Natural killer cell (primary cell): Measurements from ENCODE around the gene FRMPD1. TPM values are rescaled to one million over a fixed set of nuclear protein-coding genes. Genes with fewer than 3 reads are reported as not detected.

ENCODE experiments used
- ATAC-seq, 3 donors: fragments of 150-1000 bp in 2 of 3; fragments of 200-7000 bp in 1 of 3; cut with Tn5 transposase; 1 replicate in 1 of 3; 2 replicates in 2 of 3; pipeline ENCODE4 v1.10.0; 2021; ENCODE audit warnings: mild to moderate bottlenecking in 2 of 3, moderate library complexity in 2 of 3
- DNase-seq, 2 donors: peaks; one replicate each; pipeline versions ENCODE4 v3.0.0 to v3.0.0-alpha.2; 2013 to 2021; ENCODE audit warnings: mixed read lengths in 1 of 2
- H3K27ac ChIP-seq: one replicate; pipeline ENCODE4 v1.5.1; 2013; ENCODE audit warnings: mild to moderate bottlenecking, low read length
- H3K27me3 ChIP-seq: one replicate; pipeline ENCODE4 v1.6.1; 2013; ENCODE audit warnings: low read length; ENCODE audit not compliant: control insufficient read depth, insufficient read depth
- H3K36me3 ChIP-seq: one replicate; pipeline ENCODE4 v1.6.1; 2013; ENCODE audit warnings: low read length; ENCODE audit not compliant: control insufficient read depth, insufficient read depth
- H3K4me1 ChIP-seq: one replicate; pipeline ENCODE4 v1.6.1; 2013; ENCODE audit warnings: low read length; ENCODE audit not compliant: control insufficient read depth, insufficient read depth
- H3K4me3 ChIP-seq: one replicate; pipeline ENCODE4 v1.5.1; 2013; ENCODE audit warnings: low read length
- H3K9me3 ChIP-seq: one replicate; pipeline ENCODE4 v1.6.1; 2013; ENCODE audit warnings: low read length; ENCODE audit not compliant: control insufficient read depth, insufficient read depth
- H3K27ac Mint-ChIP-seq, 2 donors: one replicate each; pipeline ENCODE4 v1.8.0; 2022; ENCODE audit warnings: mild to moderate bottlenecking in 2 of 2, mixed read lengths in 2 of 2, moderate library complexity in 1 of 2
- H3K27me3 Mint-ChIP-seq, 2 donors: one replicate each; pipeline ENCODE4 v1.8.0; 2022; ENCODE audit warnings: low read depth in 2 of 2, mixed read lengths in 2 of 2
- H3K36me3 Mint-ChIP-seq: one replicate; pipeline ENCODE4 v1.8.0; 2022; ENCODE audit warnings: mixed read lengths
- H3K4me1 Mint-ChIP-seq, 2 donors: one replicate each; pipeline ENCODE4 v1.8.0; 2022; ENCODE audit warnings: mixed read lengths in 2 of 2
- H3K4me3 Mint-ChIP-seq: one replicate; pipeline ENCODE4 v1.8.0; 2022; ENCODE audit warnings: mild to moderate bottlenecking, moderate library complexity, mixed read lengths
- H3K9me3 Mint-ChIP-seq, 2 donors: one replicate each; pipeline ENCODE4 v1.8.0; 2022; ENCODE audit warnings: mixed read lengths in 2 of 2
- CTCF ChIP-seq: fragments of 200-600 bp; IDR thresholded peaks from one replicate; pipeline ENCODE4 v1.8.0; 2022; ENCODE audit warnings: antibody characterized with exemption
- WGBS: methylation state at CpG from one replicate; pipeline ENCODE4 v1.1.7; 2013; ENCODE audit warnings: missing lambda C conversion rate; ENCODE audit not compliant: insufficient coverage; 5-methylcytosine and 5-hydroxymethylcytosine counted together
- intact Hi-C: fragments of 100-400 bp; cut with micrococcal nuclease; formaldehyde crosslinking; loops from one replicate; pipeline ENCODE4 v1.14.2; 2022
- total RNA-seq, 4 donors: library from RNA; stranded (reverse); fragments of 120-200 nt in 1 of 4; gene quantifications; one replicate each; pipeline versions ENCODE4 v1.2.3 to v1.2.4, GENCODE V29; 2013 to 2022

The FRMPD1 gene
- total RNA-seq, 3 donors from 2014 or later (not counting 1 experiment from before 2014, with no cell fraction given), result not detected

DNA sequence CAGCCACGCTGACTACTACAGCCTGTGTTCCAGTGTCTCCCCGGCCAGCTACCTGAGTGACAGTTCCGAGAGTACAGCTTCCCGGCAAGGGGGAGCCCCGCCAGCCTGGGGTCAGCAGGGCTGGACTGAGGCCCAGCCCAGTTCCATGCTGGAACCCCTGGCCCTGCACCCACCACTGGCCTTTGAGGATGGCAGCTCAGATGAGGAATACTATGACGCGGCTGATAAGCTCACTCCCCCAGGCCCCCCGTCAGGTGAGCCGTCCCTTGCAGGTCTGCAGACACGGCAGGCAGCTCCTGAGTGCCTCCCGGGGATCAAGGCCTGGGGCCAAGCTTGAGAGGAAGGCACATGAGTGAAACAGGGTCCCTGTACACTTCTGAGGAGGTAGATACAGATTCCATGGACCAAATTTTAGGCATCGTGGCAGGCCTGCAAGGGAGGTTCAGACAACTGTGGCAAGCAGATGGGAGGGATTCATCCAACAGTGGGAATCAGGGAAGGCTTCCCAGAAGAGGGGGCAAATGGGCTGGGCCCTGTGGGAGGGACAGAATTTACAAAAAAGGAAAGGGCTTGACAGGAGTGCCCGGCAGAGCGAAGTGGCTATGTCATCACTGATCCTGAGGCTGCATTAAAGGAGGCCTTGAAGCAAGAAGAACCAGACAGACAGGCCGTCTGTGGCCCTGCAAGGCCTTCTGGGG lies 90.0 kb downstream of the FRMPD1 start:
- Mint-ChIP-seq H3K4me3 (no peak overlapping the region), H3K27ac (no peak overlapping the region), H3K36me3 (no peaks in the 10 kb centered on the region), H3K9me3 (no peaks in the 10 kb centered on the region), H3K4me1 (no peaks in the 10 kb centered on the region), H3K27me3 (peaks cover under 1 to 11% of the 10 kb centered on the region in 2 donors)
- Histone ChIP-seq H3K4me3 (no peak overlapping the region), H3K36me3 (no peaks in the 10 kb centered on the region), H3K4me1 (no peaks in the 10 kb centered on the region), H3K9me3 (no peaks in the 10 kb centered on the region), H3K27ac (no peak overlapping the region), H3K27me3 (no peaks in the 10 kb centered on the region)
- no peak for TF ChIP-seq CTCF
- intact Hi-C loops, result no loop called here
- DNase-seq, result no peak
- WGBS, result 90% methylated on average over 15 of the region's 15 CpGs
- no peak for ATAC-seq

- no peak overlapping the region for H3K4me3 ChIP-seq
- no peaks in the 10 kb centered on the region for H3K27me3 ChIP-seq
- TF ChIP-seq CTCF, result no peak
- intact Hi-C loops, result loop anchor here (5.0 kb wide), 2 partner anchors 516 to 616 kb away; no protein-coding TSS in a partner anchor
- 81% methylated on average over 8 of the region's 8 CpGs for WGBS
- Mint-ChIP-seq H3K27me3 (no peaks in the 10 kb centered on the region), H3K27ac (no peak overlapping the region), H3K36me3 (no peaks in the 10 kb centered on the region), H3K4me1 (no peaks in the 10 kb centered on the region), H3K4me3 (no peak overlapping the region), H3K9me3 (no peaks in the 10 kb centered on the region)
- no peak for ATAC-seq
- H3K36me3 ChIP-seq, result no peaks in the 10 kb centered on the region
- DNase-seq, result no peak
- H3K4me1 ChIP-seq, result no peaks in the 10 kb centered on the region
- no peak overlapping the region for H3K27ac ChIP-seq
- no peaks in the 10 kb centered on the region for H3K9me3 ChIP-seq
Measured at GRCh38 chr9:37745970-37746369, 95.2 kb downstream of the FRMPD1 start.

GRCh38 chr9:37746448-37747270 lies 95.9 kb downstream of the FRMPD1 start:
- H3K4me1 Mint-ChIP-seq, result no peaks in the 10 kb centered on the region

More at GRCh38 chr9:37746448-37747270, 95.9 kb downstream of the FRMPD1 start:
- Histone ChIP-seq H3K4me1 (no peaks in the 10 kb centered on the region), H3K4me3 (no peak overlapping the region), H3K27me3 (no peaks in the 10 kb centered on the region), H3K36me3 (no peaks in the 10 kb centered on the region), H3K9me3 (no peaks in the 10 kb centered on the region), H3K27ac (no peak overlapping the region)
- peak in 1 of 3 donors; percentile 10 for ATAC-seq
- H3K27me3 Mint-ChIP-seq, result no peaks in the 10 kb centered on the region
- TF ChIP-seq CTCF, result no peak
- H3K9me3 Mint-ChIP-seq, result no peaks in the 10 kb centered on the region
- no peaks in the 10 kb centered on the region for H3K36me3 Mint-ChIP-seq
- WGBS, result 84% methylated on average over 23 of the region's 24 CpGs
- DNase-seq, result no peak
- no peak overlapping the region for H3K27ac Mint-ChIP-seq
- no peak overlapping the region for H3K4me3 Mint-ChIP-seq
- intact Hi-C loops, result loop anchor here (5.0 kb wide), 2 partner anchors 516 to 616 kb away; no protein-coding TSS in a partner anchor
